IMR-90 (cell line): ENCODE measurements around the gene PRKAR1B. TPM values are rescaled to one million over a fixed set of nuclear protein-coding genes. Genes with fewer than 3 reads are reported as not detected.

Experiments used
- ATAC-seq: fragments of 200-7000 bp; cut with Tn5 transposase; 2 replicates; pipeline ENCODE4 v1.9.1; 2020; ENCODE audit warnings: low read depth, mild to moderate bottlenecking, moderate library complexity
- BruUV-seq: library from RNA; stranded (reverse); fragments of 400-500 nt; replicated peaks from 2 replicates; lab custom pipeline; 2021; lab: Mats Ljungman, UMichigan
- CTCF ChIA-PET: fragments of 300-600 bp; formaldehyde crosslinking; extraction: SDS; loops from one replicate; lab custom pipeline; 2021; ENCODE audit warnings: antibody characterized with exemption; lab: Yijun Ruan, JAX
- POLR2A ChIA-PET: fragments of 300-600 bp; sonication (Branson Sonifier 250); formaldehyde crosslinking; loops from one replicate; lab custom pipeline; 2022; ENCODE audit warnings: antibody characterized with exemption; ENCODE audit not compliant: unreplicated experiment; lab: Charles Lee
- DNase-seq: peaks from one replicate; pipeline ENCODE4 v3.0.0; 2013
- H2AFZ ChIP-seq: replicated peaks from 2 replicates; pipeline ENCODE3; 2013; ENCODE audit warnings: low read length, mild to moderate bottlenecking; ENCODE audit not compliant: poor library complexity
- H2AK5ac ChIP-seq: 2 replicates; pipeline ENCODE4 v1.6.1; 2013; ENCODE audit warnings: low read depth, low read length, inconsistent platforms
- H2AK9ac ChIP-seq: replicated peaks from 2 replicates; pipeline ENCODE3; 2013; ENCODE audit warnings: mild to moderate bottlenecking, low read depth, low read length, moderate library complexity; ENCODE audit not compliant: poor library complexity
- H2BK120ac ChIP-seq: 2 replicates; pipeline ENCODE4 v1.6.1; 2013; ENCODE audit warnings: low read depth, low read length, inconsistent platforms
- H2BK15ac ChIP-seq: 3 replicates; pipeline ENCODE4 v1.6.1; 2013; ENCODE audit warnings: low read depth, low read length, inconsistent platforms
- H2BK20ac ChIP-seq: 2 replicates; pipeline ENCODE4 v1.6.1; 2013; ENCODE audit warnings: low read depth, mild to moderate bottlenecking, inconsistent platforms, low read length, moderate library complexity
- H2BK5ac ChIP-seq: 2 replicates; pipeline ENCODE4 v1.6.1; 2013; ENCODE audit warnings: mild to moderate bottlenecking, low read depth, low read length, inconsistent platforms; ENCODE audit not compliant: poor library complexity, severe bottlenecking
- H3K14ac ChIP-seq: replicated peaks from 2 replicates; pipeline ENCODE4 v1.6.1; 2013; ENCODE audit warnings: low read depth, low read length, inconsistent platforms
- H3K18ac ChIP-seq: 2 replicates; pipeline ENCODE4 v1.6.1; 2013; ENCODE audit warnings: low read depth, low read length, control low read depth
- H3K23ac ChIP-seq: 2 replicates; pipeline ENCODE4 v1.6.1; 2013; ENCODE audit warnings: low read depth, low read length, inconsistent platforms
- H3K27ac ChIP-seq: 2 replicates; pipeline ENCODE4 v1.5.1; 2013; ENCODE audit warnings: mild to moderate bottlenecking, control low read depth, low read length; ENCODE audit not compliant: insufficient read depth
- H3K27me3 ChIP-seq: 2 replicates; pipeline ENCODE4 v1.6.1; 2013; ENCODE audit warnings: low read length; ENCODE audit not compliant: control insufficient read depth, insufficient read depth
- H3K36me3 ChIP-seq: 2 replicates; pipeline ENCODE4 v1.6.1; 2013; ENCODE audit warnings: low read length, mixed read lengths; ENCODE audit not compliant: control insufficient read depth, insufficient read depth
- H3K4ac ChIP-seq: 2 replicates; pipeline ENCODE4 v1.6.1; 2013; ENCODE audit warnings: low read depth, low read length, inconsistent platforms
- H3K4me1 ChIP-seq: 2 replicates; pipeline ENCODE4 v1.6.1; 2013; ENCODE audit warnings: low read length, mixed read lengths; ENCODE audit not compliant: control insufficient read depth, insufficient read depth
- H3K4me2 ChIP-seq: 2 replicates; pipeline ENCODE4 v1.6.1; 2013; ENCODE audit warnings: low read depth, mild to moderate bottlenecking, control low read depth, low read length, moderate library complexity
- H3K4me3 ChIP-seq: 2 replicates; pipeline ENCODE4 v1.5.1; 2013; ENCODE audit warnings: low read depth, mild to moderate bottlenecking, control low read depth, low read length, moderate library complexity; ENCODE audit not compliant: insufficient read depth
- H3K56ac ChIP-seq: 2 replicates; pipeline ENCODE4 v1.6.1; 2013; ENCODE audit warnings: low read length, inconsistent platforms; ENCODE audit not compliant: insufficient read depth; ENCODE audit errors: extremely low read depth
- H3K79me1 ChIP-seq, 2 experiments: 2 replicates each; pipeline ENCODE4 v1.6.1; 2013; ENCODE audit warnings: low read length in 2 of 2, inconsistent platforms in 1 of 2, low read depth in 1 of 2
- H3K9ac ChIP-seq: 2 replicates; pipeline ENCODE4 v1.6.1; 2013; ENCODE audit warnings: low read depth, low read length, control low read depth
- H3K9me1 ChIP-seq: 2 replicates; pipeline ENCODE4 v1.6.1; 2013; ENCODE audit warnings: low read length, inconsistent platforms; ENCODE audit not compliant: insufficient read depth
- H3K9me3 ChIP-seq: 2 replicates; pipeline ENCODE4 v1.6.1; 2013; ENCODE audit warnings: low read length; ENCODE audit not compliant: control insufficient read depth, insufficient read depth
- H4K20me1 ChIP-seq: 2 replicates; pipeline ENCODE4 v1.6.1; 2013; ENCODE audit warnings: low read length, inconsistent platforms; ENCODE audit not compliant: insufficient read depth
- H4K5ac ChIP-seq: 2 replicates; pipeline ENCODE4 v1.6.1; 2013; ENCODE audit warnings: mild to moderate bottlenecking, low read depth, low read length, control low read depth
- H4K8ac ChIP-seq, 2 experiments: 2 replicates each; pipeline ENCODE4 v1.6.1; 2013; ENCODE audit warnings: low read depth in 2 of 2, low read length in 2 of 2, control low read depth in 1 of 2, inconsistent platforms in 1 of 2
- H4K91ac ChIP-seq: 2 replicates; pipeline ENCODE4 v1.6.1; 2013; ENCODE audit warnings: low read depth, low read length, inconsistent platforms; ENCODE audit not compliant: insufficient read depth
- BHLHE40 ChIP-seq: fragments of 150-350 bp; IDR thresholded peaks from 2 replicates; pipeline ENCODE4 v1.6.1; 2016; ENCODE audit warnings: mild to moderate bottlenecking, low read depth, low read length
- CEBPB ChIP-seq: IDR thresholded peaks from 2 replicates; pipeline ENCODE4 v1.6.1; 2012; ENCODE audit warnings: low read depth, low read length, improper control_type of control experiment
- MXI1 ChIP-seq: IDR thresholded peaks from 2 replicates; pipeline ENCODE4 v1.6.1; 2012; ENCODE audit warnings: low read depth, mild to moderate bottlenecking, low read length, moderate library complexity, borderline replicate concordance
- POLR2A ChIP-seq: IDR thresholded peaks from 2 replicates; pipeline ENCODE4 v1.6.1; 2012; ENCODE audit warnings: mild to moderate bottlenecking, low read depth, low read length
- RFX5 ChIP-seq: IDR thresholded peaks from 2 replicates; pipeline ENCODE4 v1.8.0; 2012; ENCODE audit warnings: low read depth, mild to moderate bottlenecking, low read length, moderate library complexity
- USF2 ChIP-seq: fragments of 150-350 bp; IDR thresholded peaks from 2 replicates; pipeline ENCODE4 v1.6.1; 2017; ENCODE audit warnings: mild to moderate bottlenecking, antibody characterized with exemption, low read length, low read depth
- WGBS, 2 experiments: methylation state at CpG; one replicate each; pipeline versions ENCODE4 v1.1.5 to v1.1.7; 2013; ENCODE audit warnings: missing lambda C conversion rate in 2 of 2; ENCODE audit not compliant: insufficient read length in 1 of 2; ENCODE audit errors: extremely low coverage in 2 of 2; 5-methylcytosine and 5-hydroxymethylcytosine counted together
- dilution Hi-C: fragments of 300-500 bp; cut with HindIII; formaldehyde crosslinking; loops from one replicate; pipeline ENCODE4 v1.14.3; 2018; ENCODE audit warnings: low sequenced_read_pairs; ENCODE audit not compliant: unreplicated experiment
- in situ Hi-C: fragments of 300-500 bp; cut with MboI; formaldehyde crosslinking; loops from 3 replicates; pipeline ENCODE4 v1.14.3; 2019; ENCODE audit warnings: low sequenced_read_pairs, inconsistent platforms, mixed read lengths
- intact Hi-C: fragments of 100-400 bp; cut with micrococcal nuclease; formaldehyde crosslinking; loops from 2 replicates; pipeline ENCODE4 v1.10.0; 2022
- polyA plus RNA-seq, 3 experiments: library from polyadenylated mRNA; depleted of rRNA; stranded (reverse); fragments of >200 nt; gene quantifications; 2 replicates each; pipeline ENCODE4 v1.2.3, GENCODE V29; 2012; ENCODE audit warnings: low replicate concordance in 1 of 3
- total RNA-seq: library from RNA; depleted of rRNA; stranded (reverse); fragments of >200 nt; gene quantifications from 2 replicates; pipeline ENCODE4 v1.2.3, GENCODE V29; 2012

Gene PRKAR1B
- total and polyA plus RNA-seq, 2 of the 4 experiments (the other 2 are of a cell fraction): 15.2 to 20.2 TPM

GRCh38 chr7:604001-604883, 122.8 kb downstream of the PRKAR1B start:
- no peak overlapping the region for H2AK9ac ChIP-seq
- no peak overlapping the region for H2BK20ac ChIP-seq
- TF ChIP-seq BHLHE40 (peak; percentile 91), POLR2A (no peak), RFX5 (peak; percentile 52; the same call in 1 of the 2 replicates), CEBPB (no peak), USF2 (peak; percentile 56; the same call in 1 of the 2 replicates), MXI1 (no peak)
- H4K91ac ChIP-seq: no peak overlapping the region; the same call in 1 of the 2 replicates
- H3K23ac ChIP-seq: no peak overlapping the region
- H3K4me1 ChIP-seq: 0 out of 2 replicates have a peak, but pooled peaks cover 3% of the 10 kb centered on the region
- dilution Hi-C loops: no loop called here
- H4K5ac ChIP-seq: no peak overlapping the region
- ATAC-seq (peak; percentile 32), DNase-seq (peak; percentile 54)
- POLR2A ChIA-PET: no interaction called here
- no peaks in the 10 kb centered on the region for H3K36me3 ChIP-seq
- BruUV-seq: no TSS peak
- no peak overlapping the region for H2BK120ac ChIP-seq
- WGBS, 2 experiments: 90% methylated on average over 19 of the region's 37 CpGs; no CpG with 5 or more reads in 1 of the 2 experiments
- H3K4me2 ChIP-seq: no peak overlapping the region
- in situ Hi-C loops: no loop called here
- H3K14ac ChIP-seq: no peak overlapping the region
- H3K18ac ChIP-seq: no peak overlapping the region
- H3K79me1 ChIP-seq: no peaks in the 10 kb centered on the region
- no peaks in the 10 kb centered on the region for H3K9me3 ChIP-seq
- CTCF ChIA-PET: no interaction called here
- no peak overlapping the region for H2BK5ac ChIP-seq
- H3K4me3 ChIP-seq: no peak overlapping the region
- H4K20me1 ChIP-seq: no peaks in the 10 kb centered on the region
- H3K27me3 ChIP-seq: no peaks in the 10 kb centered on the region; the same call in 1 of the 2 replicates
- no peak overlapping the region for H2BK15ac ChIP-seq
- no peak overlapping the region for H3K27ac ChIP-seq
- no peak overlapping the region; the same call in 1 of the 2 replicates for H3K4ac ChIP-seq
- no peak overlapping the region for H3K9ac ChIP-seq
- no peaks in the 10 kb centered on the region for H3K9me1 ChIP-seq
- H4K8ac ChIP-seq: peak overlapping the region in 1 of 2 experiments; percentile 42; a peak in 1 of 4 replicates
- intact Hi-C loops: no loop called here
- no peak overlapping the region for H3K56ac ChIP-seq
- H2AFZ ChIP-seq: peak overlapping the region; percentile 72
- H2AK5ac ChIP-seq: peak overlapping the region; percentile 43; the same call in 1 of the 2 replicates
